ENCODE results near the gene MRPL27. TPM values are rescaled to one million over a fixed set of nuclear protein-coding genes. Genes with fewer than 3 reads are reported as not detected.

Gene MRPL27
- total RNA-seq, 1 experiment from 2014 or later, result 106 TPM

GRCh38 chr17:50367401-50367800 is 5.6 kb downstream of the MRPL27 start:
- POLR2A ChIA-PET, result no interaction called here
- DNase-seq (ENCODE audit: low read depth, low spot score) (no peak), ATAC-seq (no peak)
- Histone ChIP-seq H4K20me1 (ENCODE audit: insufficient read depth) (no peaks in the 10 kb centered on the region), H2AFZ (ENCODE audit: low read depth, low read length, poor library complexity, severe bottlenecking) (no peak overlapping the region), H3K27ac (ENCODE audit: low read depth, low read length) (no peak overlapping the region), H3K9me3 (ENCODE audit: control insufficient read depth in 1 of 2, insufficient read depth in 1 of 2, low read depth in 1 of 2, low read length in 2 of 2) (no peaks in the 10 kb centered on the region), H3K9me2 (ENCODE audit: insufficient read depth) (no peaks in the 10 kb centered on the region), H3K9ac (ENCODE audit: low read length) (no peak overlapping the region), H3K79me2 (ENCODE audit: insufficient read depth, low read length) (peaks cover 40% of the 10 kb centered on the region), H3K4me3 (replicated peaks in 1 of 2; ENCODE audit: low read depth in 1 of 2, low read length in 2 of 2) (no peak overlapping the region), H3K27me3 (ENCODE audit: insufficient read depth, low read length) (no peaks in the 10 kb centered on the region), H3K4me2 (ENCODE audit: low read length) (no peak overlapping the region), H3K4me1 (ENCODE audit: control insufficient read depth in 1 of 2, insufficient read depth in 2 of 2, low read length in 2 of 2) (peaks cover 6 to 14% of the 10 kb centered on the region in 2 experiments), H3K36me3 (ENCODE audit: control insufficient read depth in 1 of 2, insufficient read depth in 2 of 2, low read length in 2 of 2) (peaks cover 44 to 46% of the 10 kb centered on the region in 2 experiments)
- RAD21 ChIA-PET (ENCODE audit: low non-redundant PET in 1 of 2, low total read pairs in 2 of 2, uncharacterized antibody in 2 of 2, unreplicated experiment in 2 of 2), result no interaction called here
- TF ChIP-seq SP1 (IDR thresholded peaks at IDR 0.05; ENCODE audit: low read depth) (no peak), REST (IDR thresholded peaks at IDR 0.05; ENCODE audit: low read depth) (no peak), EZH2phosphoT487 (IDR thresholded peaks at IDR 0.05; ENCODE audit: borderline replicate concordance) (no peak), JUND (IDR thresholded peaks at IDR 0.05) (no peak), CTCF (IDR thresholded peaks at IDR 0.05 in 2 of 3, conservative IDR thresholded peaks at IDR 0.05 in 1 of 3; ENCODE audit: borderline replicate concordance in 1 of 3, insufficient read depth in 1 of 3, low read depth in 2 of 3, low read length in 2 of 3) (no peak), CEBPB (IDR thresholded peaks at IDR 0.05; ENCODE audit: low read depth) (no peak), POLR2AphosphoS5 (IDR thresholded peaks at IDR 0.05; ENCODE audit: low read depth, low read length) (no peak), SRF (IDR thresholded peaks at IDR 0.05; ENCODE audit: low read depth) (no peak), YY1 (IDR thresholded peaks at IDR 0.05; ENCODE audit: extremely low read depth, insufficient replicate concordance, low read depth, low read length) (no peak), ZNF274 (IDR thresholded peaks at IDR 0.05; ENCODE audit: low read depth, low read length) (no peak), ZBTB33 (IDR thresholded peaks at IDR 0.05; ENCODE audit: extremely low read depth, insufficient replicate concordance, low read length) (no peak), MAX (IDR thresholded peaks at IDR 0.05) (no peak), CBX3 (IDR thresholded peaks at IDR 0.05; ENCODE audit: low read depth) (no peak), ATF3 (IDR thresholded peaks at IDR 0.05) (no peak), SIN3A (IDR thresholded peaks at IDR 0.05; ENCODE audit: low read depth) (no peak)
- no TSS peak for BruUV-seq (replicated peaks)
- CTCF ChIA-PET, result no interaction called here
- intact Hi-C loops (cut with micrococcal nuclease), result no loop called here

Data from HCT116 (cell line).